HEK293T (cell line): ENCODE data around the gene ZDHHC8.

ENCODE experiments used
- SP1 ChIP-seq: fragments of 450-650 bp; IDR thresholded peaks from 2 replicates; pipeline ENCODE4 v1.6.1; 2017
- SUZ12 ChIP-seq: fragments of 450-650 bp; IDR thresholded peaks from 2 replicates; pipeline ENCODE4 v1.6.1; 2016; ENCODE audit warnings: mild to moderate bottlenecking

- TF ChIP-seq SP1 (no peak), SUZ12 (no peak)
Observed at GRCh38 chr22:20177217-20177911, 45.8 kb downstream of the ZDHHC8 start.
